ENCODE data around the gene OPRL1.

The OPRL1 gene

GRCh38 chr20:64035933-64036345 is 43.9 kb upstream of the OPRL1 start, which contains the start of gene C20orf204 (continued):
- TF ChIP-seq ZNF18 (tag by site-specific recombination; IDR thresholded peaks at IDR 0.05) (no peak), ZNF558 (tag by site-specific recombination; IDR thresholded peaks at IDR 0.05) (no peak), ZNF37A (tag by site-specific recombination; IDR thresholded peaks at IDR 0.05) (no peak), ZNF280D (tag by site-specific recombination; IDR thresholded peaks at IDR 0.05) (no peak), TCF7L2 (IDR thresholded peaks at IDR 0.05; ENCODE audit: borderline replicate concordance, low read depth, low read length) (peak; percentile 69; the same call in 1 of the 2 replicates), KLF8 (tag by site-specific recombination; IDR thresholded peaks at IDR 0.05) (no peak), PRDM2 (tag by site-specific recombination; IDR thresholded peaks at IDR 0.05; ENCODE audit: borderline replicate concordance) (no peak), ZNF433 (tag by site-specific recombination; IDR thresholded peaks at IDR 0.05; ENCODE audit: low read depth) (no peak), BCL11A (tag by site-specific recombination; IDR thresholded peaks at IDR 0.05; ENCODE audit: low read depth) (no peak), ZNF24 (tag by site-specific recombination; IDR thresholded peaks at IDR 0.05) (no peak), ZNF341 (tag by site-specific recombination; IDR thresholded peaks at IDR 0.05; ENCODE audit: low read depth) (peak; percentile 23; the same call in 1 of the 2 replicates), ZNF555 (tag by site-specific recombination; conservative IDR thresholded peaks at IDR 0.05) (no peak), SALL2 (tag by site-specific recombination; IDR thresholded peaks at IDR 0.05; ENCODE audit: borderline replicate concordance) (no peak), ZNF302 (tag by site-specific recombination; IDR thresholded peaks at IDR 0.05; ENCODE audit: low read depth) (no peak), ZNF324 (tag by site-specific recombination; IDR thresholded peaks at IDR 0.05) (no peak), ZBTB1 (tag by site-specific recombination; IDR thresholded peaks at IDR 0.05) (no peak), ZNF354C (tag by site-specific recombination; IDR thresholded peaks at IDR 0.05; ENCODE audit: borderline replicate concordance, low read depth) (no peak), ZNF292 (tag by site-specific recombination; IDR thresholded peaks at IDR 0.05; ENCODE audit: borderline replicate concordance, low read depth) (no peak), KLF7 (tag by site-specific recombination; IDR thresholded peaks at IDR 0.05; ENCODE audit: borderline replicate concordance) (no peak), ZNF133 (tag by site-specific recombination; IDR thresholded peaks at IDR 0.05) (no peak), WT1 (tag by site-specific recombination; IDR thresholded peaks at IDR 0.05) (peak; percentile 37; the same call in 1 of the 2 replicates), KLF1 (tag by site-specific recombination; IDR thresholded peaks at IDR 0.05) (no peak), SP2 (tag by site-specific recombination; IDR thresholded peaks at IDR 0.05) (no peak)
- TF ChIP-seq, protein P1, sequence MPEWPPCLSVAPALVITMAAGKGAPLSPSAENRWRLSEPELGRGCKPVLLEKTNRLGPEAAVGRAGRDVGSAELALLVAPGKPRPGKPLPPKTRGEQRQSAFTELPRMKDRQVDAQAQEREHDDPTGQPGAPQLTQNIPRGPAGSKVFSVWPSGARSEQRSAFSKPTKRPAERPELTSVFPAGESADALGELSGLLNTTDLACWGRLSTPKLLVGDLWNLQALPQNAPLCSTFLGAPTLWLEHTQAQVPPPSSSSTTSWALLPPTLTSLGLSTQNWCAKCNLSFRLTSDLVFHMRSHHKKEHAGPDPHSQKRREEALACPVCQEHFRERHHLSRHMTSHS (tag by site-specific recombination; IDR thresholded peaks at IDR 0.05), result no peak
- TF ChIP-seq, protein P2, sequence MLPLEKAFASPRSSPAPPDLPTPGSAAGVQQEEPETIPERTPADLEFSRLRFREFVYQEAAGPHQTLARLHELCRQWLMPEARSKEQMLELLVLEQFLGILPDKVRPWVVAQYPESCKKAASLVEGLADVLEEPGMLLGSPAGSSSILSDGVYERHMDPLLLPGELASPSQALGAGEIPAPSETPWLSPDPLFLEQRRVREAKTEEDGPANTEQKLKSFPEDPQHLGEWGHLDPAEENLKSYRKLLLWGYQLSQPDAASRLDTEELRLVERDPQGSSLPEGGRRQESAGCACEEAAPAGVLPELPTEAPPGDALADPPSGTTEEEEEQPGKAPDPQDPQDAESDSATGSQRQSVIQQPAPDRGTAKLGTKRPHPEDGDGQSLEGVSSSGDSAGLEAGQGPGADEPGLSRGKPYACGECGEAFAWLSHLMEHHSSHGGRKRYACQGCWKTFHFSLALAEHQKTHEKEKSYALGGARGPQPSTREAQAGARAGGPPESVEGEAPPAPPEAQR (tag by site-specific recombination; IDR thresholded peaks at IDR 0.05), result no peak
- TF ChIP-seq, protein P3, sequence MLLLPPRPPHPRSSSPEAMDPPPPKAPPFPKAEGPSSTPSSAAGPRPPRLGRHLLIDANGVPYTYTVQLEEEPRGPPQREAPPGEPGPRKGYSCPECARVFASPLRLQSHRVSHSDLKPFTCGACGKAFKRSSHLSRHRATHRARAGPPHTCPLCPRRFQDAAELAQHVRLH (tag by site-specific recombination; IDR thresholded peaks at IDR 0.05), result no peak

Data from HEK293 (cell line).